Kidney (tissue), 14 donors: ENCODE measurements around the gene SMCO4. TPM values are rescaled to one million over a fixed set of nuclear protein-coding genes. Genes with fewer than 3 reads are reported as not detected.

ENCODE experiments used
- DNase-seq, 5 donors: peaks; one replicate each; pipeline ENCODE4 v3.0.0-alpha.2; 2013 to 2020
- FAIRE-seq: peaks from 2 replicates; lab custom pipeline; 2012; peaks lifted over from hg19 to GRCh38; lab: Jason Lieb, UNC
- H3K27ac ChIP-seq, 2 donors: one replicate each; pipeline ENCODE4 v1.7.0; 2013; ENCODE audit warnings: low read depth in 2 of 2, low read length in 2 of 2, inconsistent platforms in 1 of 2
- H3K27me3 ChIP-seq: one replicate; pipeline ENCODE4 v1.7.1; 2013; ENCODE audit warnings: low read length, inconsistent platforms; ENCODE audit not compliant: control insufficient read depth, insufficient read depth
- H3K36me3 ChIP-seq, 3 donors: one replicate each; pipeline versions ENCODE4 v1.7.0 to v1.7.1; 2013; ENCODE audit warnings: low read length in 3 of 3, control low read depth in 1 of 3, inconsistent platforms in 1 of 3; ENCODE audit not compliant: insufficient read depth in 3 of 3, control insufficient read depth in 2 of 3
- H3K4me1 ChIP-seq, 3 donors: one replicate each; pipeline versions ENCODE4 v1.7.0 to v1.7.1; 2013; ENCODE audit warnings: low read length in 3 of 3, inconsistent platforms in 1 of 3, low read depth in 1 of 3; ENCODE audit not compliant: control insufficient read depth in 2 of 3, insufficient read depth in 2 of 3
- H3K4me3 ChIP-seq, 3 donors: one replicate each; pipeline versions ENCODE4 v1.7.0 to v1.8.1; 2013; ENCODE audit warnings: low read length in 3 of 3, control low read depth in 1 of 3, inconsistent platforms in 1 of 3
- H3K9ac ChIP-seq, 3 donors: one replicate each; pipeline versions ENCODE4 v1.7.0 to v1.7.1; 2013; ENCODE audit warnings: low read length in 3 of 3, control low read depth in 1 of 3, inconsistent platforms in 1 of 3
- H3K9me3 ChIP-seq, 3 donors: one replicate each; pipeline versions ENCODE4 v1.7.0 to v1.7.1; 2013; ENCODE audit warnings: low read length in 3 of 3, control low read depth in 1 of 3, inconsistent platforms in 1 of 3; ENCODE audit not compliant: control insufficient read depth in 2 of 3, insufficient read depth in 1 of 3
- intact Hi-C: fragments of 100-400 bp; cut with DNase I; formaldehyde crosslinking; loops from one replicate; pipeline ENCODE4 v1.11.1; 2022
- polyA plus RNA-seq: library from polyadenylated mRNA; stranded (reverse); fragments of 350-450 nt; fragmentation: Illumina TruSeq; extraction: RNeasy Lipid Tissue Mini Kit (QIAGEN cat#74804); gene quantifications from one replicate; pipeline ENCODE4 v1.2.3, GENCODE V29; 2014; ENCODE audit warnings: low read depth, low replicate concordance; ENCODE audit not compliant: insufficient read depth
- total RNA-seq: library from RNA; stranded (reverse); fragmentation: NEBNext Ultra II Directional; extraction: Animal tissue kit (Norgen Biotek cat#: 25700); gene quantifications from one replicate; pipeline ENCODE4 v1.2.1, GENCODE V29; 2021
- TF ChIP-seq, protein P1 (sequence below): IDR thresholded peaks from 3 replicates; pipeline ENCODE4 v1.5.1; 2012; ENCODE audit warnings: mild to moderate bottlenecking, moderate library complexity, borderline replicate concordance; ENCODE audit not compliant: insufficient read depth; ENCODE audit errors: extremely low read depth
- donor health status: control.
- donor health status: control.
- donor health status: control.
- donor health status: control.
- donor health status: control.
- donor health status: DM: yes; HTN: yes; CAD: no.
- donor health status: Normal renal cell carcinoma (clear cell type).

The SMCO4 gene
- total and polyA plus RNA-seq, 2 donors from 2014 or later = 33.0 to 102 TPM

DNA sequence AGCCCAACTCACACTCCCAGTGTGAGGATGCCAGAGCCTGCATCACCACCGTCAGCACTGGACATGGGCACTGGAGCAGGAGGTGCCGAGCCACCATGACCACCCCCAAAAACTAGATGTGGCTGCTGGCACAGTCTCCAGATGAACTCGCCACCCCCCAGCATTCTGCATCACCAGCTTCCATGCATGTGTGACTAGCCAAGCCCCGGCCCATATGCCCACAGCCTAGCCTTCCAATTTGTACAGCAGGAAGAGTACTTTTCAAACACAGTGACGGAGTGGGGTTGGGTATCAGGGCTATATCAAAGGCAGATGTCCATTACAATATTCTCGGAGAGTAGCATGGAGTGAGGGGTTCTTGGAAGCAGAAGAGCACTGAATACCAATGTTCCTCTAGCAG lies 62.9 kb downstream of the SMCO4 start:
- Histone ChIP-seq H3K36me3 (no peaks in the 10 kb centered on the region), H3K27me3 (no peaks in the 10 kb centered on the region), H3K4me1 (no peaks in the 10 kb centered on the region), H3K27ac (no peak overlapping the region), H3K4me3 (no peak overlapping the region), H3K9ac (no peak overlapping the region), H3K9me3 (no peaks in the 10 kb centered on the region)
- DNase-seq (no peak), FAIRE-seq (no peak)
- intact Hi-C loops = no loop called here
- TF ChIP-seq, protein P1, sequence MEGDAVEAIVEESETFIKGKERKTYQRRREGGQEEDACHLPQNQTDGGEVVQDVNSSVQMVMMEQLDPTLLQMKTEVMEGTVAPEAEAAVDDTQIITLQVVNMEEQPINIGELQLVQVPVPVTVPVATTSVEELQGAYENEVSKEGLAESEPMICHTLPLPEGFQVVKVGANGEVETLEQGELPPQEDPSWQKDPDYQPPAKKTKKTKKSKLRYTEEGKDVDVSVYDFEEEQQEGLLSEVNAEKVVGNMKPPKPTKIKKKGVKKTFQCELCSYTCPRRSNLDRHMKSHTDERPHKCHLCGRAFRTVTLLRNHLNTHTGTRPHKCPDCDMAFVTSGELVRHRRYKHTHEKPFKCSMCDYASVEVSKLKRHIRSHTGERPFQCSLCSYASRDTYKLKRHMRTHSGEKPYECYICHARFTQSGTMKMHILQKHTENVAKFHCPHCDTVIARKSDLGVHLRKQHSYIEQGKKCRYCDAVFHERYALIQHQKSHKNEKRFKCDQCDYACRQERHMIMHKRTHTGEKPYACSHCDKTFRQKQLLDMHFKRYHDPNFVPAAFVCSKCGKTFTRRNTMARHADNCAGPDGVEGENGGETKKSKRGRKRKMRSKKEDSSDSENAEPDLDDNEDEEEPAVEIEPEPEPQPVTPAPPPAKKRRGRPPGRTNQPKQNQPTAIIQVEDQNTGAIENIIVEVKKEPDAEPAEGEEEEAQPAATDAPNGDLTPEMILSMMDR = no peak

DNA sequence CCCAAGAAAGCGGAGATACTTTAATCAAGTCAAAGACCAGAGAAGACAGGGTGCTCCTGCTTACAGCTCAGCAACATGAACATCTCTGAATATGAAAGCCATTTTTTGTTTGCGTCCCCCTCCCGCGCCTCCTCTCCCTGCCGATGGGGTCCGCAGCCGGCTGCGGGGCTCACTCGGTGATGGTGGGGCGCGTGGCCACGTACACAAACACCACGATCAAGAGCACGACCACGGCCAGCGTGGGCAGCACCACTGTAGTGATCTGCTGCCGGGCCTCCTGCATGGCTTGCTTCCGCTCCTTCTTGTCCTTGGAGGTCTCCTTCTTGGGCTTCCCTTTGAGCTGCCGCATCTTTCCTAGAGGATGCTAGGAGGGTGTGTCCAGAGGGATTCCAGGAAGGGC lies 64.3 kb downstream of the SMCO4 start:
- no peak for DNase-seq
- Histone ChIP-seq H3K27me3 (no peaks in the 10 kb centered on the region), H3K4me3 (no peak overlapping the region), H3K9ac (no peak overlapping the region), H3K36me3 (no peaks in the 10 kb centered on the region), H3K9me3 (no peaks in the 10 kb centered on the region), H3K27ac (no peak overlapping the region), H3K4me1 (no peaks in the 10 kb centered on the region)
- TF ChIP-seq, protein P1 = no peak
- intact Hi-C loops = no loop called here
- no peak for FAIRE-seq

DNA sequence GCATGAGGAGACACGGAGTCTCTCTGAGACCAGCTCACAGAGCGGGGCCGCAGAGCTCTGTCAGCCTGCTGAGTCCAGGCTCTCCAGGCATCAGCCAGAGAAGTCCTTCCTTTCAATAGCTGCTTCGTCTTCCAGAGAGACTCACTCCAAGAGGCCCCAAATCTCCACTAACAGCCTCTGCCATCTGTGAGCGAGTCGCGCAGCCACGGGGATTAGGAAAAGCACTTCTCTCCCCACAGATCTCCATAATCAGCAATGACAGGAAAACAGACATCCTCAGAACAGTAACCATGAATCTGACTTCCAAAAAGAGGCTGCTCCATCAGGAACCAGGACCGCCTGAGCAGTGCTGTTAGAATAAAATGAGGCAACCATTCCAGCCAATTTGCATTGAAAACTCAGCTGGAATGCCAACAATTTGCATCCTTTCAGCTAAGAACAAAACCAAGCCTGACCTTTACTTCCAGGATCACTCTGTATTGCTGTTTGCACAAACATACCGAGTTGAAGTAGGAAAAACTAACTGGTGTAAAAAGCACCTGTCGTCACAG lies 65.4 kb downstream of the SMCO4 start:
- TF ChIP-seq, protein P1 = no peak
- DNase-seq (no peak), FAIRE-seq (no peak)
- Histone ChIP-seq H3K9me3 (no peaks in the 10 kb centered on the region), H3K36me3 (no peaks in the 10 kb centered on the region), H3K27me3 (no peaks in the 10 kb centered on the region), H3K9ac (no peak overlapping the region), H3K4me3 (no peak overlapping the region), H3K4me1 (no peaks in the 10 kb centered on the region), H3K27ac (no peak overlapping the region)
- intact Hi-C loops = no loop called here

DNA sequence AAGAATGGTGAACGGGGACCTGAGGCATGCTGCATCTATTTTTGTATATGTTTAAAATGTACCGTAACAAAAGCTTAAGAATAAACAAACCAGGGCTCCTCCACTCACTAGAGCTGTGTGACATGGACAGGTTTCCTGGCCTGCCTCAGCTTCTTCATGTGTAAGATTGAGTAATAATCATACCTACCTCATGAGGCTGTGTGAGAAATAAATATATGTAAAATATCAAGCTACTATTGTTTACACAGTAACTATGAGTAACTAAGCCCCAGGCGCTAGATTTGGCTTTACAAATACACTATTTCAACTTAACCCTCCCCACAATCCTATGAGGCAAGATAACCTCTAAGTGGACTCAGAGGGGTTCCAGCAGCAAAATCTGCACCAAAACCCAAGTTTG lies 66.4 kb downstream of the SMCO4 start:
- H3K9ac ChIP-seq = no peak overlapping the region
- no peaks in the 10 kb centered on the region for H3K9me3 ChIP-seq
- no peaks in the 10 kb centered on the region for H3K27me3 ChIP-seq
- DNase-seq = no peak
- H3K27ac ChIP-seq = no peak overlapping the region
- TF ChIP-seq, protein P1 = no peak
- no peak overlapping the region for H3K4me3 ChIP-seq
- H3K4me1 ChIP-seq = no peaks in the 10 kb centered on the region
- no peaks in the 10 kb centered on the region for H3K36me3 ChIP-seq
- FAIRE-seq = no peak
- intact Hi-C loops = no loop called here
